Measurements from ENCODE around the gene PRR5L.

PRR5L gene

GRCh38 chr11:36268337-36268985 is 27.6 kb upstream of the PRR5L start:
- Histone ChIP-seq H3K4me2 (ENCODE audit: low read length) (no peak overlapping the region), H3K9ac (no peak overlapping the region), H3K9me3 (ENCODE audit: control insufficient read depth, low read length) (no peaks in the 10 kb centered on the region), H3K79me2 (no peaks in the 10 kb centered on the region), H2AFZ (no peak overlapping the region), H3K36me3 (ENCODE audit: control insufficient read depth, insufficient read depth, low read length) (no peaks in the 10 kb centered on the region), H3K4me1 (no peaks in the 10 kb centered on the region), H3K27me3 (ENCODE audit: control insufficient read depth, insufficient read depth, low read length) (no peaks in the 10 kb centered on the region), H3K4me3 (ENCODE audit: low read depth, low read length) (no peak overlapping the region), H3K27ac (no peak overlapping the region)
- TF ChIP-seq CTCF (IDR thresholded peaks at IDR 0.05): no peak

GRCh38 chr11:36270701-36271100 is 25.4 kb upstream of the PRR5L start:
- TF ChIP-seq CTCF (IDR thresholded peaks at IDR 0.05): no peak
- no peaks in the 10 kb centered on the region for H3K4me1 ChIP-seq
- H3K4me3 ChIP-seq (ENCODE audit: low read depth, low read length): no peak overlapping the region
- H2AFZ ChIP-seq: no peak overlapping the region
- no peaks in the 10 kb centered on the region for H3K27me3 ChIP-seq (ENCODE audit: control insufficient read depth, insufficient read depth, low read length)
- H3K79me2 ChIP-seq: no peaks in the 10 kb centered on the region
- no peak overlapping the region for H3K9ac ChIP-seq
- H3K4me2 ChIP-seq (ENCODE audit: low read length): no peak overlapping the region
- H3K9me3 ChIP-seq (ENCODE audit: control insufficient read depth, low read length): no peaks in the 10 kb centered on the region
- no peak overlapping the region for H3K27ac ChIP-seq
- no peaks in the 10 kb centered on the region for H3K36me3 ChIP-seq (ENCODE audit: control insufficient read depth, insufficient read depth, low read length)

GRCh38 chr11:36271794-36272407 is 24.2 kb upstream of the PRR5L start:
- no peak for TF ChIP-seq CTCF (IDR thresholded peaks at IDR 0.05)

GRCh38 chr11:36273110-36273509 is 23.0 kb upstream of the PRR5L start:
- no peaks in the 10 kb centered on the region for H3K27me3 ChIP-seq (ENCODE audit: control insufficient read depth, insufficient read depth, low read length)
- no peak overlapping the region for H3K4me2 ChIP-seq (ENCODE audit: low read length)
- no peak overlapping the region for H3K9ac ChIP-seq
- no peak for TF ChIP-seq CTCF (IDR thresholded peaks at IDR 0.05)
- H2AFZ ChIP-seq: no peak overlapping the region
- H3K36me3 ChIP-seq (ENCODE audit: control insufficient read depth, insufficient read depth, low read length): no peaks in the 10 kb centered on the region
- H3K79me2 ChIP-seq: no peaks in the 10 kb centered on the region
- H3K4me3 ChIP-seq (ENCODE audit: low read depth, low read length): no peak overlapping the region
- no peak overlapping the region for H3K27ac ChIP-seq
- no peaks in the 10 kb centered on the region for H3K9me3 ChIP-seq (ENCODE audit: control insufficient read depth, low read length)
- H3K4me1 ChIP-seq: no peaks in the 10 kb centered on the region

More at GRCh38 chr11:36271794-36272407, 24.2 kb upstream of the PRR5L start:
- H3K27me3 ChIP-seq (ENCODE audit: control insufficient read depth, insufficient read depth, low read length): no peaks in the 10 kb centered on the region
- no peaks in the 10 kb centered on the region for H3K79me2 ChIP-seq
- H3K4me3 ChIP-seq (ENCODE audit: low read depth, low read length): no peak overlapping the region
- H3K9me3 ChIP-seq (ENCODE audit: control insufficient read depth, low read length): no peaks in the 10 kb centered on the region
- H2AFZ ChIP-seq: no peak overlapping the region
- no peak overlapping the region for H3K9ac ChIP-seq
- no peaks in the 10 kb centered on the region for H3K36me3 ChIP-seq (ENCODE audit: control insufficient read depth, insufficient read depth, low read length)
- H3K27ac ChIP-seq: no peak overlapping the region
- H3K4me2 ChIP-seq (ENCODE audit: low read length): no peak overlapping the region
- H3K4me1 ChIP-seq: no peaks in the 10 kb centered on the region

- no peaks in the 10 kb centered on the region for H3K27me3 ChIP-seq (ENCODE audit: control insufficient read depth, insufficient read depth, low read length)
- H3K4me1 ChIP-seq: no peaks in the 10 kb centered on the region
- H3K4me3 ChIP-seq (ENCODE audit: low read depth, low read length): no peak overlapping the region
- no peak overlapping the region for H3K27ac ChIP-seq
- H3K9me3 ChIP-seq (ENCODE audit: control insufficient read depth, low read length): no peaks in the 10 kb centered on the region
- no peaks in the 10 kb centered on the region for H3K36me3 ChIP-seq (ENCODE audit: control insufficient read depth, insufficient read depth, low read length)
- H3K9ac ChIP-seq: no peak overlapping the region
- H3K79me2 ChIP-seq: no peaks in the 10 kb centered on the region
- H2AFZ ChIP-seq: no peak overlapping the region
- H3K4me2 ChIP-seq (ENCODE audit: low read length): no peak overlapping the region
- TF ChIP-seq CTCF (IDR thresholded peaks at IDR 0.05): no peak
Measured at GRCh38 chr11:36274414-36274813, 21.7 kb upstream of the PRR5L start.
